ENCODE measurements around the gene GRM1.

- TF ChIP-seq SUZ12 (IDR thresholded peaks at IDR 0.05) (no peak), HDGF (IDR thresholded peaks at IDR 0.05; ENCODE audit: borderline replicate concordance) (no peak), FOXA1 (IDR thresholded peaks at IDR 0.05) (no peak), SP1 (IDR thresholded peaks at IDR 0.05) (no peak), TARDBP (IDR thresholded peaks at IDR 0.05) (no peak), ELF4 (IDR thresholded peaks at IDR 0.05) (no peak), BHLHE40 (IDR thresholded peaks at IDR 0.05; ENCODE audit: borderline replicate concordance) (no peak), ZNF384 (IDR thresholded peaks at IDR 0.05) (no peak), ARNT (IDR thresholded peaks at IDR 0.05) (no peak)
Measured at GRCh38 chr6:146434732-146435390, 406.0 kb downstream of the GRM1 start.
